Right cardiac atrium (tissue), 5 donors: ENCODE measurements around the gene DGKI. TPM values are rescaled to one million over a fixed set of nuclear protein-coding genes. Genes with fewer than 3 reads are reported as not detected.

ENCODE experiments used
- ATAC-seq, 2 donors: fragments of 200-7000 bp; cut with Tn5 transposase; one replicate each; pipeline versions ENCODE4 v1.8.0 to v1.9.1; 2020; ENCODE audit warnings: moderate library complexity in 2 of 2, mild to moderate bottlenecking in 1 of 2
- DNase-seq, 3 donors: peaks; one replicate each; pipeline ENCODE4 v3.0.0-alpha.2; 2020
- H3K27ac ChIP-seq: one replicate; pipeline ENCODE4 v1.5.1; 2013; ENCODE audit warnings: mild to moderate bottlenecking, low read length, control low read depth, moderate library complexity
- H3K27me3 ChIP-seq: one replicate; pipeline ENCODE4 v1.6.1; 2013; ENCODE audit not compliant: control insufficient read depth, insufficient read depth
- H3K4me1 ChIP-seq: one replicate; pipeline ENCODE4 v1.6.1; 2013; ENCODE audit warnings: low read length; ENCODE audit not compliant: control insufficient read depth, insufficient read depth
- H3K4me3 ChIP-seq: one replicate; pipeline ENCODE4 v1.5.1; 2013; ENCODE audit warnings: low read length, control low read depth
- H3K9me3 ChIP-seq: one replicate; pipeline ENCODE4 v1.6.1; 2013; ENCODE audit warnings: low read length; ENCODE audit not compliant: control insufficient read depth
- WGBS: extraction: QIAGEN DNeasy Blood & Tissue Kit; methylation state at CpG from one replicate; pipeline ENCODE4 v1.1.7; 2013; 5-methylcytosine and 5-hydroxymethylcytosine counted together
- intact Hi-C, 4 donors: fragments of 100-400 bp; cut with DNase I; formaldehyde crosslinking; loops; one replicate each; pipeline versions ENCODE4 v1.11.0 to v1.14.0; 2022 to 2023
- polyA plus RNA-seq: library from polyadenylated mRNA; stranded (reverse); fragments of 200-250 nt; gene quantifications from one replicate; pipeline ENCODE4 v1.2.3, GENCODE V29; 2013
- total RNA-seq, 4 donors: library from RNA; stranded (reverse); fragmentation: NEBNext Ultra II Directional; extraction: Animal tissue kit (Norgen Biotek cat#: 25700); gene quantifications; one replicate each; pipeline ENCODE4 v1.2.1, GENCODE V29; 2021
- donor health status: healthy with polysubstance abuse.
- donor health status: DM: no; HTN: yes; CAD: no.
- donor health status: DM: no; HTN: no; CAD: no.
- donor health status: DM: no; HTN: yes; CAD: no; lungs with severe emphysema.
- donor health status: DM: yes; HTN: yes; CAD: no.

Gene DGKI
- total and polyA plus RNA-seq, 5 donors, result 2.1 to 14.9 (median 7.7) TPM

DNA sequence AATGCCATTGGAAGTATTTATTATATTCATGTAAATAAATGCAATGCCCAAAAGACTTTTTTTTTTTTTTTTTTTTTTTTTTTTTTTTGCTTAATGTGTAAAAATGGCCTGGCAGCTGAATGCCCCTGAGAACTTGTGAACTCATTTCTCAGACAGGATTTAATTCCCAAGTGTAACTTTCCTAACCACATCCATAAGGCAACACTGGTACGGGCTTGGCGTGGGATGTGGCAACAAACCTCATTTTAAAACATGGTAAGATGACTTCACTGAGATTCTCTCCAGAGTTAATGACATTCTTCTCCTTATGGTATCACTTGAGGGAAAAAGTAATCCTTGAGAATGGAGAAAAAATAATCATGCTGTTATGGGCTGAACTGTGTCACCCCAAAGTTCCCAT is 150.4 kb downstream of the DGKI start:
- intact Hi-C loops, result no loop called here
- H3K27ac ChIP-seq, result no peak overlapping the region
- H3K9me3 ChIP-seq, result no peaks in the 10 kb centered on the region
- 90% methylated on average over 2 of the region's 2 CpGs for WGBS
- no peaks in the 10 kb centered on the region for H3K27me3 ChIP-seq
- DNase-seq, result no peak
- ATAC-seq, result no peak
- H3K4me3 ChIP-seq, result no peak overlapping the region
- H3K4me1 ChIP-seq, result no peaks in the 10 kb centered on the region

DNA sequence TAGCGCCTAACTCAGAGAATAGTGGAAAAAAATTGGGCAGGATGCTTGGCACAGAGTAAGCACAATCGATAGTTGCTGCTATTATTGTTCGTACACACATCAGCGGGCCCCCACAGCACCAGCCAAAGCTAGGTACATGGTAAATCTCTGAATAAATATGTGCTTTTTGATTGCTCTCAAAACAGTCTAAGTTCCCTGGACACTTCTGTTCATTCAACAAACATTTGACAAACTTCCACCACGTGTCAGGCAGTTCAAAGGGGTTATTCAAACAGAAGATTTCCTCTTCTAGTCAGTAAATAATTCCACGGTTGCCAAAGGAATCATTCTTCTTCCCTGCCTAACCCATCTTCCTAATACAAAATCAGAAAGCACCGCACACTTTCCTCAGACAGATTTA is 150.8 kb downstream of the DGKI start:
- intact Hi-C loops, result no loop called here
- 64% methylated on average over 7 of the region's 7 CpGs for WGBS

DNA sequence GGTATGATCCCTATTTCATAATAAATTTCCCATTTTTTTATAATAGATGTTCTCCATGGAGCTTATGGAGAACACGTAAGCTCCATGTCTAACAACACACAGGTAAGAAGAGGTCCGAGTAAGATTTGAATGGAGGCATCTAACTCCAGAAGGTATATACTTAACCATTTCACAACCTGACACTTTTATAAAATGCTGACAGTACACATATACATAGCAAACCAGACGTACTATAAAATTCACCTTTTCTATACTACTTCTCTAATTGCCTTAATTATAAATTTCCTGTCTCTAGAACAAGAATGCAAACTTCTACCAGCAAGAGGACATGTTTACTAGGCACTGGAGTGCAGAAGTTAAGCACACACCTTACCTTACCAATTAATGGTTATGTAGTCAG is 151.3 kb downstream of the DGKI start:
- WGBS, result 94% methylated on average over 3 of the region's 3 CpGs
- ATAC-seq, result no peak

More for the DNA sequence above, 150.8 kb downstream of the DGKI start:
- Histone ChIP-seq H3K27ac (no peak overlapping the region), H3K9me3 (no peaks in the 10 kb centered on the region), H3K4me1 (no peaks in the 10 kb centered on the region), H3K27me3 (no peaks in the 10 kb centered on the region), H3K4me3 (no peak overlapping the region)
- DNase-seq (no peak), ATAC-seq (peak; percentile 68 to 87)

DNA sequence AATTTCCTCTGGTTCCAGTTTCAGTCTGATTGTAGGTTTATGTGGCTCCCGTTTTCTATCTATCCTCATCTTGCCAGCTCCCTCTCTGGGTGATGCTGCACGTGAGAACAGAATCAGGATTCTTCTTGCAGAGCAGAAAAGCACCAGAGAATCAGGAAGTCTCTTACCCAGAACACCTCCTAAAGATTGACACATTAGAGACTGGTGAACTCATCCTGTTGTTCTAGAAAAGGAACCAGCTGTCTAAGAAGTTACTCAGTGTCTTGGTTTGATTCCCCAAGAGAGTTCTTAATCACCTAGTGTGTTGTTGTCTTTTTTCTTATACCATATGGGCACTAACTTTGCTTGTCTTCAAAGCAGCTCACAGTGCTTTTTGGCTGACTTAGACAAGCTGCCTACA is 152.4 kb downstream of the DGKI start:
- DNase-seq (no peak), ATAC-seq (no peak)
- H3K4me3 ChIP-seq, result no peak overlapping the region
- no peaks in the 10 kb centered on the region for H3K4me1 ChIP-seq
- WGBS, result 59% methylated on average over 2 of the region's 2 CpGs
- no peak overlapping the region for H3K27ac ChIP-seq
- H3K27me3 ChIP-seq, result no peaks in the 10 kb centered on the region
- no peaks in the 10 kb centered on the region for H3K9me3 ChIP-seq
- intact Hi-C loops, result no loop called here

More for the DNA sequence above, 151.3 kb downstream of the DGKI start:
- no peak for DNase-seq
- Histone ChIP-seq H3K27ac (no peak overlapping the region), H3K4me3 (no peak overlapping the region), H3K4me1 (no peaks in the 10 kb centered on the region), H3K9me3 (no peaks in the 10 kb centered on the region), H3K27me3 (no peaks in the 10 kb centered on the region)
- intact Hi-C loops, result no loop called here

DNA sequence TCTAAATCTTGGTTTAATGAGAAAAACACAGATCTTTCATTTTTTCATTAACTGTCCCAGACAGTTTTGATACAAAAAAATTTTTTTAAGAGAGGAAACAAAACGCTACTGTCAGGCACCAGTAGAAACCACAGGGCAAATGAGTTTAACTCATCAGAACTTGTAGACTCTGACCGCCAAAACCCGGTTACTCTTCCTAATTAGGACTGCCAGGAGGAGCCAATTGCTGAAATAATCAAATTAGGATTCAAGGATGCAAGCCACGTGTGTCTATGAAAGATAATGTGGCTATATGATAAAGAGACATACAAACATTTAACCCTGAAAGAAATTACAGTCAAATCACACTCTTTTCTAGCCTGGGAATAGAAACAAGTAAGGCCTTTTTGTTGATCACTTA is 154.4 kb downstream of the DGKI start:
- Histone ChIP-seq H3K9me3 (no peaks in the 10 kb centered on the region), H3K27me3 (no peaks in the 10 kb centered on the region), H3K4me1 (no peaks in the 10 kb centered on the region), H3K4me3 (no peak overlapping the region), H3K27ac (no peak overlapping the region)
- ATAC-seq, result no peak
- intact Hi-C loops, result no loop called here
- DNase-seq, result no peak
- 75% methylated on average over 4 of the region's 4 CpGs for WGBS

DNA sequence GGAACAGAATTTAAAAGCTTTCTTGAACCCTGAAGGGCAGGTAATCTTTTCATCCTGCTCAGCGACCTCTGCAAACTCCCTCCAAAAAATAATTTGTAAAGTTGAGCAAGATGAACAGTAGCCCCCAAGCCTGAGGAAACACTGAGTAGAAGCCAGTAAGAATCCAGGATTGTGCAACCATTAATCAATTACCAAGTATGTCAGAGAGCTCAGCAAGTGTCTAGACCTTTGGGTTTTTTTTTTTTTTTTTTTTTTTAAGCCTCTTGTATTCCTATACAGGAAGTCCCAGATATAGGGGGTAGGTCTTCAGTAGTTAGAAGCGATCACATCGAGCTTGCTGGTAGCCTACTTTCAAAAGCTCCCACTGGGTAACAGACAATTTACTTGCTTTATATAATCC is 155.2 kb downstream of the DGKI start:
- ATAC-seq, result no peak
- Histone ChIP-seq H3K27ac (no peak overlapping the region), H3K4me3 (no peak overlapping the region), H3K27me3 (no peaks in the 10 kb centered on the region), H3K4me1 (no peaks in the 10 kb centered on the region), H3K9me3 (no peaks in the 10 kb centered on the region)
- intact Hi-C loops, result no loop called here
- no peak for DNase-seq
- 95% methylated on average over 3 of the region's 3 CpGs for WGBS

DNA sequence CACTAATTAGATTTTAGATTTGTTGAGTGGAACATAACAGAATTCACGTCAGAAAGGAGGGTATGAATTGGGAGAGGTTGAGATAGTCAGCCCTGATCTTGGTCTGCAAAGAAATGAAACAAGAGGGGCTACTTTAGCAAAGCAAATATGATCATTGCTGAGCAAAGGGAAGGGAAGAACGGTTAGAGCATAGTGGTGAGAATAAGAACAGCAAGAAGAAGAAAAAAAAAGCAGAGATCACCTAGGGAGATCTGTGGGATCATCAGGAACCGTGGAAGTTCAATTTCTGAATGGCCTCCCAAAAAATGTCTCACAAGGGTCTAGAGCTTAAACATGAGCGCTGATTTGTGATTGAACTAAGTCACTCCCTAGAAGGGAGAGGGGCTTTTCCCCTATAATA is 156.1 kb downstream of the DGKI start:
- Histone ChIP-seq H3K4me3 (no peak overlapping the region), H3K9me3 (no peaks in the 10 kb centered on the region), H3K27me3 (no peaks in the 10 kb centered on the region), H3K4me1 (no peaks in the 10 kb centered on the region), H3K27ac (no peak overlapping the region)
- intact Hi-C loops, result no loop called here
- ATAC-seq, result no peak
- WGBS, result 86% methylated on average over 4 of the region's 4 CpGs
- no peak for DNase-seq

DNA sequence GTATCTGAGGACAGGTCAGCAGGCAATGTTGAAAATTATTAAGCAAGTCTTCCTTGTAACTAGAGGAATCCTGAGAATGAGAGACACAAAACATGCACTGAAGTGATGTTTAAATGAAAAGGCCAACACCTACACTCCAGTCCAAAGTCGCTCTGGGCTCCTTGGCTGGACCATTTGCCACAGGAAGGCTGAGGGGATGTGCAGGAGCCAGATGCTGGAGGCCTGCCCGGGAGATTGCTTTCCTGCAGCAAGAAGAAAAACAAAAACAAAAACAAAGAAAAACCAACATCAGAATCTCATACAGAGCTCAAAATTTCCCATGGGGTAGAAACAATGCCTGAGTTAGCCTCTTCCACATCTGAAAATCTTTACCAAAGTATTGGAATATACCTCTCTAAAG is 157.0 kb downstream of the DGKI start:
- ATAC-seq (no peak), DNase-seq (peak in 1 of 3 donors; percentile 69)
- 54% methylated on average over 2 of the region's 2 CpGs for WGBS
- Histone ChIP-seq H3K27ac (no peak overlapping the region), H3K27me3 (no peaks in the 10 kb centered on the region), H3K4me1 (no peaks in the 10 kb centered on the region), H3K4me3 (no peak overlapping the region), H3K9me3 (no peaks in the 10 kb centered on the region)
- intact Hi-C loops, result no loop called here

DNA sequence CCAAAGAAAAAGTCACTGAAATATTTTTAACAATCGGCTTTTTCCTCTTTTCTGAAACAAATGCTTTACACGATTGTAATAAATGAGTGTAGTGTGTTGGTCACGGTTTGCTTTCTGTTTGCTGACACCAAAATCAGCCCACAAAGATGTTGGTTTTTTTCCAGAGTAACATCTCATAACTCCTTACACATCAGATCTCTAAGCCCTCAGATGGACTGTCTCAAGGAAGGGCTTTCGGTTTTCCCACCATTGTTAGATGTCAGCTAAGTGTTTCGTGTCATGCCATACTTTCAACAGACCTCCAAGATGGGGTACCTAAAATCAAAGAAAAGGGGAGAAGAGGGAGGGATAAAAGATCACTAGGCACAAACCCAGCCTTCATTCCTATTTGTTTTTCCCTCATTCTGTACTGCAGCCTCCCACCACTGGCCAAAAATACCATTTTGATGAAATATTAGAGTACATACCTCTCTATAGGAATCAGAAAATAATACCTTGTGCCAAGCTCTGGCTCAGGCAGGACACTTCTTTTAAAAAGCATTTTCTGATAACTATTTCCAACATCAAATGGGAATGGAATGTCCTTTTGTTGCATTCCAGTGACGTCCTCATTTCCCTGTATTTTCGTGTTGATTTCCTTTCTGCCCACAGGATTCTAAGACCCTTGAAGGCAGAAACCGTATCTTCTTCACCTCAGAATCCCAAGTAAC is 159.1 kb downstream of the DGKI start:
- Histone ChIP-seq H3K4me1 (no peaks in the 10 kb centered on the region), H3K27me3 (no peaks in the 10 kb centered on the region), H3K4me3 (no peak overlapping the region), H3K27ac (no peak overlapping the region), H3K9me3 (no peaks in the 10 kb centered on the region)
- intact Hi-C loops, result no loop called here
- 72% methylated on average over 8 of the region's 8 CpGs for WGBS
- peak in 1 of 2 donors; percentile 21 for ATAC-seq
- DNase-seq, result no peak

DNA sequence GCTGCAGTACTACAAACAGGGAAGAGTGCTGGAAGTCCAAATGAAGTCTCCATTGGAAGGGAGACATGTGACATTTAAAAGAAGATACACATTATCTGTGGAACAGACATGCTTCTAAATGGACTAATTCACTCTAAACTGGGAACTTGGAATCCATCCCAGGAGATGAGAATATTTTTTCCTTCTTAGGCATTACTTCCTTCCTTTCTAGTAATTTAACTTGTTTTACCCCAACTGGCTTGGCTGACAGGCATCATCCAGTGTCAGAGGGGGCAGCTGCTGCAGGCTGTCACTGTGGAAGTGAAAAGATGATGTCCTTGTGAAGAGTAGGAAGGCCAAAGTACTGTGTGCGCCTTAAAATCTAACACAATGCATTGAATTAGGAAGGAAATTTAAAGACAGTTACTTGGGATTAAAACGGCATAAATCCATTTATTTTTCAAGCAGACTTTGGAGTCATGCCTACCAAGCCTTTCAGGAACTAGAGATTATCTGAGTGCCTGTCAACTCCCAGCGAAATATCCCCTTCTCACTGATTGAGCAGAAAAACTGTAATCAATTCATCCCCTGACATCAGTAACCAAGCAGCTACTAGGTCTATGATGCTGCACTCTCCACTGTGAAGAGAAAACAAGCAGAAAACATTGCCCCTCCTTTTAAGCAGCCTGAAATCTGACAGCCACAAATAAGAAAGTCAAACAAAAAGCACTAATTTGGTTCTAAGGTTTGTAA is 161.2 kb downstream of the DGKI start:
- intact Hi-C loops, result no loop called here
- H3K27ac ChIP-seq, result no peak overlapping the region
- H3K27me3 ChIP-seq, result no peaks in the 10 kb centered on the region
- WGBS, result 43% methylated on average over 3 of the region's 3 CpGs
- H3K9me3 ChIP-seq, result no peaks in the 10 kb centered on the region
- no peak overlapping the region for H3K4me3 ChIP-seq
- DNase-seq (no peak), ATAC-seq (no peak)
- no peaks in the 10 kb centered on the region for H3K4me1 ChIP-seq

DNA sequence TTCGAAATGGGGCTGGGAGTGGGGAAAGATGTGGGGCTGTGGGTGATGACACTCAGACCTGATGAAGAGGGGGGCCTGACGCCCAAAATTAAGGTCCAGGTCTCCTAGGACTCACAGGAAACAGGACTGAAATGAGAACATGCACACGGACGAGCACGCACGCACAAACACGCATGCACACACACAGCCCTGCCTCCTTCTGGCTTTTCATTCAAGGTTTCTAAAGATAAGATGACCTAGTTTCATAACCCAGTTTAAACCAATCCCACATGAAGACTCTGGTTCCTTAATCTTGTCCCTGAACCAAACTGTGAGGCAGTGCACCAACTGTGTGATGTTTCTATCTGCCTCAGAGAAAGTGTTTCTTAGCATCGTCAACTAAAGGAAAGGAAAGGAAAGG is 162.0 kb downstream of the DGKI start:
- intact Hi-C loops, result no loop called here
- WGBS, result 65% methylated on average over 8 of the region's 8 CpGs
- no peaks in the 10 kb centered on the region for H3K27me3 ChIP-seq
- no peak overlapping the region for H3K4me3 ChIP-seq
- H3K9me3 ChIP-seq, result no peaks in the 10 kb centered on the region
- no peaks in the 10 kb centered on the region for H3K4me1 ChIP-seq
- ATAC-seq, result peak; percentile 67 to 74
- H3K27ac ChIP-seq, result no peak overlapping the region
- DNase-seq, result peak in 2 of 3 donors; percentile 26 to 57
